Neuronal stem cell (in vitro differentiated cells): ENCODE data around the gene ARPP21.

Source experiments
- DNase-seq: peaks from one replicate; pipeline ENCODE4 v3.0.0-alpha.2; 2013; ENCODE audit warnings: low spot score
- H2AFZ ChIP-seq: one replicate; pipeline ENCODE4 v1.6.1; 2013; ENCODE audit warnings: mild to moderate bottlenecking, low read length, inconsistent platforms
- H2AK5ac ChIP-seq: 2 replicates; pipeline ENCODE4 v1.6.1; 2013; ENCODE audit warnings: low read depth, mild to moderate bottlenecking, inconsistent platforms, low read length, moderate library complexity, mixed read lengths
- H2BK120ac ChIP-seq: 2 replicates; pipeline ENCODE4 v1.6.1; 2013; ENCODE audit warnings: low read depth, mild to moderate bottlenecking, inconsistent platforms, low read length, moderate library complexity, mixed read lengths
- H2BK12ac ChIP-seq: one replicate; pipeline ENCODE4 v1.6.1; 2013; ENCODE audit warnings: low read length, inconsistent platforms
- H2BK15ac ChIP-seq: 2 replicates; pipeline ENCODE4 v1.6.1; 2013; ENCODE audit warnings: mild to moderate bottlenecking, low read length, inconsistent platforms, mixed read lengths
- H2BK5ac ChIP-seq: one replicate; pipeline ENCODE4 v1.6.1; 2013; ENCODE audit warnings: inconsistent platforms, mild to moderate bottlenecking, low read length, moderate library complexity
- H3K14ac ChIP-seq: one replicate; pipeline ENCODE4 v1.6.1; 2013; ENCODE audit warnings: low read length, inconsistent platforms
- H3K18ac ChIP-seq: 2 replicates; pipeline ENCODE4 v1.6.1; 2013; ENCODE audit warnings: low read length, inconsistent platforms
- H3K23ac ChIP-seq: 2 replicates; pipeline ENCODE4 v1.6.1; 2013; ENCODE audit warnings: low read depth, mild to moderate bottlenecking, mixed read lengths, low read length, inconsistent platforms; ENCODE audit not compliant: poor library complexity
- H3K27ac ChIP-seq: replicated peaks from 3 replicates; pipeline ENCODE4 v1.5.1; 2013; ENCODE audit warnings: low read length, inconsistent platforms
- H3K27me3 ChIP-seq, 3 experiments: 2 replicates each; pipeline ENCODE4 v1.6.1; 2013; ENCODE audit warnings: low read length in 3 of 3, mild to moderate bottlenecking in 2 of 3, inconsistent platforms in 1 of 3, low read depth in 1 of 3, mixed read lengths in 1 of 3, moderate library complexity in 1 of 3; ENCODE audit not compliant: control insufficient read depth in 3 of 3, insufficient read depth in 3 of 3
- H3K36me3 ChIP-seq, 2 donors: replicated peaks in 1 of 2; 2 replicates each; pipeline ENCODE4 v1.6.1; 2013; ENCODE audit warnings: low read length in 2 of 2; ENCODE audit not compliant: control insufficient read depth in 2 of 2, insufficient read depth in 2 of 2
- H3K4ac ChIP-seq: 2 replicates; pipeline ENCODE4 v1.6.1; 2013; ENCODE audit warnings: inconsistent platforms, mild to moderate bottlenecking, low read length, moderate library complexity
- H3K4me1 ChIP-seq, 2 donors: 1 replicate in 1 of 2; 2 replicates in 1 of 2; pipeline ENCODE4 v1.6.1; 2013; ENCODE audit warnings: low read length in 2 of 2, low read depth in 1 of 2; ENCODE audit not compliant: control insufficient read depth in 2 of 2, insufficient read depth in 1 of 2
- H3K4me2 ChIP-seq: one replicate; pipeline ENCODE4 v1.6.1; 2013; ENCODE audit warnings: mild to moderate bottlenecking, low read length, inconsistent platforms; ENCODE audit not compliant: insufficient read depth, poor library complexity, severe bottlenecking
- H3K4me3 ChIP-seq, 2 donors: 2 replicates each; pipeline ENCODE4 v1.5.1; 2013; ENCODE audit warnings: low read length in 2 of 2, mild to moderate bottlenecking in 2 of 2, inconsistent platforms in 1 of 2, moderate library complexity in 1 of 2
- H3K79me1 ChIP-seq: one replicate; pipeline ENCODE4 v1.6.1; 2013; ENCODE audit warnings: low read depth, mild to moderate bottlenecking, inconsistent platforms, low read length, moderate library complexity
- H3K9ac ChIP-seq: one replicate; pipeline ENCODE4 v1.6.1; 2013; ENCODE audit warnings: mild to moderate bottlenecking, low read depth, low read length, inconsistent platforms; ENCODE audit not compliant: poor library complexity
- H3K9me3 ChIP-seq, 2 donors: replicated peaks in 1 of 2; 2 replicates each; pipeline versions ENCODE3 to v1.6.1; 2013; ENCODE audit warnings: low read length in 2 of 2, mild to moderate bottlenecking in 2 of 2, inconsistent platforms in 1 of 2, low read depth in 1 of 2, mixed read lengths in 1 of 2, moderate library complexity in 1 of 2; ENCODE audit not compliant: control insufficient read depth in 2 of 2, insufficient read depth in 1 of 2
- H4K8ac ChIP-seq: one replicate; pipeline ENCODE4 v1.6.1; 2013; ENCODE audit warnings: low read depth, mild to moderate bottlenecking, inconsistent platforms, low read length, moderate library complexity
- H4K91ac ChIP-seq: one replicate; pipeline ENCODE4 v1.6.1; 2013; ENCODE audit warnings: low read length, low read depth, mild to moderate bottlenecking, inconsistent platforms; ENCODE audit not compliant: poor library complexity
- WGBS, 2 donors: extraction: QIAGEN DNeasy Blood & Tissue Kit; methylation state at CpG; one replicate each; pipeline ENCODE4 v1.1.7; 2013; ENCODE audit warnings: missing lambda C conversion rate in 2 of 2, mixed read lengths in 1 of 2; ENCODE audit not compliant: insufficient read length in 2 of 2, insufficient replicate concordance in 1 of 2; ENCODE audit errors: extremely low coverage in 2 of 2; 5-methylcytosine and 5-hydroxymethylcytosine counted together

ARPP21 gene

DNA sequence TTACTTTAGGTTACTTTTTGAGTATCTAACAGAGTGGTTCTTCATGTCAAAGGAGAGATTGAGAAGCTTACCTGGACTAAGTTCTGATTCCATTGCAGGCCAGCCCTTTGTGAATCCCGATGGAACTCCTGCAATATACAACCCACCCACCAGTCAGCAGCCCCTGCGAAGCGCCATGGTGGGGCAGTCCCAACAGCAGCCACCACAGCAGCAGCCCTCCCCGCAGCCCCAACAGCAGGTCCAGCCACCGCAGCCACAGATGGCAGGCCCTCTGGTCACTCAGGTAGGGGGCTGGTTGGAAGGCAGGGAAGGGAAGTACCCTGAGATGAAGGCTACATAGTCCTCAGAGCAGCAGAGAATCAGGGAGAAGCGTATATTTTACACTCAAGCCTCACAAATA lies 97.8 kb downstream of the ARPP21 start:
- no peak for DNase-seq
- Histone ChIP-seq H2BK5ac (no peak overlapping the region), H3K9me3 (no peaks in the 10 kb centered on the region), H2AK5ac (no peak overlapping the region), H3K14ac (no peak overlapping the region), H2BK15ac (no peak overlapping the region), H3K27ac (no peak overlapping the region), H3K27me3 (no peaks in the 10 kb centered on the region), H3K36me3 (no peaks in the 10 kb centered on the region), H3K79me1 (no peaks in the 10 kb centered on the region), H3K4me1 (peaks cover 0 to 2% of the 10 kb centered on the region in 2 donors), H3K23ac (no peak overlapping the region), H4K8ac (no peak overlapping the region), H3K4ac (no peak overlapping the region), H3K9ac (no peak overlapping the region), H4K91ac (no peak overlapping the region), H2BK12ac (no peak overlapping the region), H3K18ac (no peak overlapping the region), H2BK120ac (no peak overlapping the region), H3K4me2 (no peak overlapping the region), H3K4me3 (no peak overlapping the region), H2AFZ (no peak overlapping the region)
- no CpG with 5 or more reads among the region's 6 CpGs for WGBS, 2 donors

DNA sequence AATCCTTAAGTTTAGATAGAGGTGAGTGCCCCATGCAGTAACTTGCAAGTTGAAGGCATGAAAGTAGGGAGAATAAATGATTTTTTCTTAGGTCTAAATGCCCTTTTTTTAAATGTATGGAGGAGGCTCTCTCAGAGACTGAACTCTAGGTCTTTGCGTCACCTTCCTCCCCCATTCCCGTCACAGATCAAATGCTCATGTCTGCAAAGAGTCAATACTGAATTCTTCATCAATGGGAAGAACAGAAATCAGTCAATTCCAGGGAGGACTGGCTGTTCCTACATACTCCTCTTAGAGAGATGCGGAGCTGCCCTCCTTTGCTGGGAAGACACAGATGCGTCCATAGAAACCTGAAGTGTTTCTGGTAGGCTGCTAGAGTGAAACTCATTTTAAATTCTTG lies 98.2 kb downstream of the ARPP21 start:
- Histone ChIP-seq H3K9ac (no peak overlapping the region), H2BK15ac (no peak overlapping the region), H3K18ac (no peak overlapping the region), H2AK5ac (no peak overlapping the region), H3K79me1 (no peaks in the 10 kb centered on the region), H2BK12ac (no peak overlapping the region), H3K9me3 (no peaks in the 10 kb centered on the region), H3K36me3 (no peaks in the 10 kb centered on the region), H3K23ac (no peak overlapping the region), H3K4me1 (peaks cover 0 to 2% of the 10 kb centered on the region in 2 donors), H3K14ac (no peak overlapping the region), H2BK120ac (no peak overlapping the region), H2BK5ac (no peak overlapping the region), H3K4me3 (no peak overlapping the region), H2AFZ (no peak overlapping the region), H3K27ac (no peak overlapping the region), H3K27me3 (no peaks in the 10 kb centered on the region), H3K4ac (no peak overlapping the region), H4K8ac (no peak overlapping the region), H4K91ac (no peak overlapping the region), H3K4me2 (no peak overlapping the region)
- no CpG with 5 or more reads among the region's 4 CpGs for WGBS, 2 donors
- DNase-seq = no peak

DNA sequence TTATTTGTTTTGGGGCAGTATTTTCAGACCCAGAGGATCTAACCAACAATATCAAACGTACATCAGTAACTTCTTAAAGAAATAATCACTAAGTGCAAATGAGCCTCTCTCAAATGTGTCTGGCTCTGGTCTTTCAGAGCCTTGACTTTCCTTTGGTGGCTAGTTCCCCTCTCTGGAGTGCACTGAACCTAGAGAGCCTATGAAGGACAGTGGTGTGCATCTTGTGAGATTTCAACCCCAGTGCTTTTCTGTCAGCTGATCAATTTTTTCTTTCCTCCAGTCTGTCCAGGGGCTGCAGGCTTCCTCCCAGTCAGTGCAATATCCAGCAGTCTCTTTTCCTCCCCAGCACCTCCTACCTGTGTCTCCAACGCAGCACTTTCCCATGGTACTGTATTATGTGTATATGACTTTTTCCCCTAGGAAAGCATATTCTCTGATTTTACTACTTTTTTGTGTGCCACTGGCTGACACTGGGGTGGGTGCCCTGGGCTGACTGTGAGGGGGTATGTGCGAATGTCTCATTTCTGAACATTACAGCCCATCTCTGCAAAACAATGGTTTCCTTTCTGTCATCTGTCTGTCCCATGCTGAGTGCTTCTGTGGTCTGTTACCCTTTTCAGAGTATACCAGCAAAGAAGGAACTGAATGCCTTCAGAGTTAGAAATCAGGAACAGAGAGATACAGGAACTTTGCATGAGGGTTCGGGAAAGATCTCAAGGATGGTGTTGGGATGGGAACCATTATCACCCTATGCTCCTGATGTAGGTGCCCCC lies 98.8 kb downstream of the ARPP21 start:
- Histone ChIP-seq H3K14ac (no peak overlapping the region), H2BK12ac (no peak overlapping the region), H2AK5ac (no peak overlapping the region), H2BK120ac (no peak overlapping the region), H4K8ac (no peak overlapping the region), H4K91ac (no peak overlapping the region), H3K4me3 (no peak overlapping the region), H3K4me1 (peaks cover 0 to 2% of the 10 kb centered on the region in 2 donors), H3K23ac (no peak overlapping the region), H2AFZ (no peak overlapping the region), H3K4me2 (no peak overlapping the region), H3K79me1 (no peaks in the 10 kb centered on the region), H3K27me3 (no peaks in the 10 kb centered on the region), H2BK5ac (no peak overlapping the region), H3K18ac (no peak overlapping the region), H3K4ac (no peak overlapping the region), H3K36me3 (no peaks in the 10 kb centered on the region), H3K27ac (no peak overlapping the region), H2BK15ac (no peak overlapping the region), H3K9me3 (no peaks in the 10 kb centered on the region), H3K9ac (no peak overlapping the region)
- WGBS, 2 donors = no CpG with 5 or more reads among the region's 4 CpGs
- DNase-seq = no peak

DNA sequence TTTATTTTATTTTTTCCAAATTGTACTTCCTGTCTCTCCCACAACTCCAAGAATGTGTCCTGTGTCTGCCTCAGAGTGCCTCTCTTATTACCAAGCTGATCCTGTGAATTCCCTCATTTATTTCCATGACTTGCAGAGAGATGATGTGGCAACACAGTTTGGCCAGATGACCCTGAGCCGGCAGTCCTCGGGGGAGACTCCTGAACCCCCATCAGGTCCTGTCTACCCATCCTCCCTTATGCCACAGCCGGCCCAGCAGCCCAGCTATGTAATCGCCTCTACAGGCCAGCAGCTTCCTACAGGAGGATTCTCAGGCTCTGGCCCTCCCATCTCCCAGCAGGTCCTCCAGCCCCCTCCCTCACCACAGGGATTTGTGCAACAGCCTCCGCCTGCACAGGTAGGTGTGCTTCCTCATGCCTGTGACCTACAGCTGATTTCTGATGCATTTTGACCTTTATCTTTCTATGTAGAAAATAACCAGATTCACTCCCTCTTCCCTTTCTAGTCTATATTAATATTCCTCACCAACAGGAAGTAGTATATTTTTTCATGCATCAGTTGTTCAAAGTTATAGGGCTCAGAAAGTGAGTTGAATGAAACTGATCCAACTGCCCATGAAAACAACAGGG lies 100.0 kb downstream of the ARPP21 start:
- H4K8ac ChIP-seq = no peak overlapping the region
- H3K4me3 ChIP-seq = no peak overlapping the region
- H3K9ac ChIP-seq = no peak overlapping the region
- H3K36me3 ChIP-seq = no peaks in the 10 kb centered on the region
- H3K9me3 ChIP-seq = no peaks in the 10 kb centered on the region
- H3K14ac ChIP-seq = no peak overlapping the region
- no peak for DNase-seq
- H2AK5ac ChIP-seq = no peak overlapping the region
- no peak overlapping the region for H2BK5ac ChIP-seq
- peaks cover under 1 to 3% of the 10 kb centered on the region in 2 donors for H3K4me1 ChIP-seq
- peak overlapping the region; percentile 3 for H2AFZ ChIP-seq
- H2BK15ac ChIP-seq = no peak overlapping the region
- no peak overlapping the region for H3K4me2 ChIP-seq
- no peaks in the 10 kb centered on the region for H3K27me3 ChIP-seq
- H2BK120ac ChIP-seq = no peak overlapping the region
- no peak overlapping the region for H2BK12ac ChIP-seq
- no peak overlapping the region for H3K23ac ChIP-seq
- H3K4ac ChIP-seq = no peak overlapping the region
- no peak overlapping the region for H3K27ac ChIP-seq
- no peak overlapping the region for H3K18ac ChIP-seq
- no peaks in the 10 kb centered on the region for H3K79me1 ChIP-seq
- no CpG with 5 or more reads among the region's 5 CpGs for WGBS, 2 donors
- no peak overlapping the region for H4K91ac ChIP-seq
